Measurements from ENCODE around the gene TWIST2. TPM values are rescaled to one million over a fixed set of nuclear protein-coding genes. Genes with fewer than 3 reads are reported as not detected.

The TWIST2 gene
- total RNA-seq, 1 donor from 2014 or later = 18.6 TPM

DNA sequence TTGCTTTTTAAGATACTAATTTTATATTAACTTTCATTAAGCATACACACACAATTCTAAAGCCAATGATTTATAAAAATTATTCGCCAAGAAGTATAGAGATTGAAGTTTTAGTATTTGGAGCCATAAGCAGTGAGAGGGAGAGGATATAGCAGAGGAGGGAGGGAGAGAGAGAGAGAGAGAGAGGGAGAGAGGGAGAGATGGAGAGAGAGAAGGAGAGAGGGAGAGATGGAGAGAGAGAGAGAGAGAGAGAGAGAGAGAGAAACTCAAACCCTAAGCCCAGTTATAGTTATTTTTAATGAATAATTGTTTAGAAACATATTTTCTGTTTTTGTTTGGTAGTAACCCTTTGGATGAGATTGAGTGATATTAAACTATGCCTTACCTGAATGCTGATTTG is 5.3 kb downstream of the TWIST2 start:
- DNase-seq (ENCODE audit: low spot score in 2 of 2, unreplicated experiment in 2 of 2) = no peak
- H3K27ac Mint-ChIP-seq = no peak overlapping the region
- H3K4me3 Mint-ChIP-seq = no peak overlapping the region
- peaks cover 19% of the 10 kb centered on the region for H3K4me1 Mint-ChIP-seq
- no peaks in the 10 kb centered on the region for H3K9me3 Mint-ChIP-seq
- H3K36me3 Mint-ChIP-seq = no peaks in the 10 kb centered on the region
- TF ChIP-seq, protein P1, sequence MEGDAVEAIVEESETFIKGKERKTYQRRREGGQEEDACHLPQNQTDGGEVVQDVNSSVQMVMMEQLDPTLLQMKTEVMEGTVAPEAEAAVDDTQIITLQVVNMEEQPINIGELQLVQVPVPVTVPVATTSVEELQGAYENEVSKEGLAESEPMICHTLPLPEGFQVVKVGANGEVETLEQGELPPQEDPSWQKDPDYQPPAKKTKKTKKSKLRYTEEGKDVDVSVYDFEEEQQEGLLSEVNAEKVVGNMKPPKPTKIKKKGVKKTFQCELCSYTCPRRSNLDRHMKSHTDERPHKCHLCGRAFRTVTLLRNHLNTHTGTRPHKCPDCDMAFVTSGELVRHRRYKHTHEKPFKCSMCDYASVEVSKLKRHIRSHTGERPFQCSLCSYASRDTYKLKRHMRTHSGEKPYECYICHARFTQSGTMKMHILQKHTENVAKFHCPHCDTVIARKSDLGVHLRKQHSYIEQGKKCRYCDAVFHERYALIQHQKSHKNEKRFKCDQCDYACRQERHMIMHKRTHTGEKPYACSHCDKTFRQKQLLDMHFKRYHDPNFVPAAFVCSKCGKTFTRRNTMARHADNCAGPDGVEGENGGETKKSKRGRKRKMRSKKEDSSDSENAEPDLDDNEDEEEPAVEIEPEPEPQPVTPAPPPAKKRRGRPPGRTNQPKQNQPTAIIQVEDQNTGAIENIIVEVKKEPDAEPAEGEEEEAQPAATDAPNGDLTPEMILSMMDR (IDR thresholded peaks at IDR 0.05; ENCODE audit: unreplicated experiment) = no peak
- peaks cover 72% of the 10 kb centered on the region for H3K27me3 Mint-ChIP-seq (ENCODE audit: low read depth)

DNA sequence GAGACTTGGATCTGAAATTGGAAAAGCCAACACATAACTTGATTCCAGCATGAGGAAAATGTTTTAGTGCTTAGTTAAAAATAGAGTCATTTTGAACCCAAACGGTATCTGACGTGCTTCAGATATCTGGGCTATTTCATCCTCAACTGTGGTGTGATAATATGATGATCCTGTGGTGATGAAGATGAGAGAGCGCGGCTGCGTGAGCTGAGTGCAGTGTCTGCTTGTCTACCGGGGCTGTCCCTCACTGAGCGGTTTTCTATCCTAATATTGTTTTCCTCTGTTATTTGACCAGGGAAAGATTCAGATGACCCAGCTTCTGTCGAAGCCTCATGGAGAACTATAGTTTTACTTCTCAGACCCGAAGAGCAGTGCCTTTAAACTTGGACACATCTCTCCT is 5.8 kb downstream of the TWIST2 start:
- Mint-ChIP-seq H3K9me3 (no peaks in the 10 kb centered on the region), H3K27me3 (ENCODE audit: low read depth) (peaks cover 71% of the 10 kb centered on the region), H3K36me3 (no peaks in the 10 kb centered on the region), H3K27ac (peak overlapping the region; percentile 26), H3K4me3 (no peak overlapping the region), H3K4me1 (peaks cover 19% of the 10 kb centered on the region)
- TF ChIP-seq, protein P1 (IDR thresholded peaks at IDR 0.05; ENCODE audit: unreplicated experiment) = no peak
- no peak for DNase-seq (ENCODE audit: low spot score in 2 of 2, unreplicated experiment in 2 of 2)

DNA sequence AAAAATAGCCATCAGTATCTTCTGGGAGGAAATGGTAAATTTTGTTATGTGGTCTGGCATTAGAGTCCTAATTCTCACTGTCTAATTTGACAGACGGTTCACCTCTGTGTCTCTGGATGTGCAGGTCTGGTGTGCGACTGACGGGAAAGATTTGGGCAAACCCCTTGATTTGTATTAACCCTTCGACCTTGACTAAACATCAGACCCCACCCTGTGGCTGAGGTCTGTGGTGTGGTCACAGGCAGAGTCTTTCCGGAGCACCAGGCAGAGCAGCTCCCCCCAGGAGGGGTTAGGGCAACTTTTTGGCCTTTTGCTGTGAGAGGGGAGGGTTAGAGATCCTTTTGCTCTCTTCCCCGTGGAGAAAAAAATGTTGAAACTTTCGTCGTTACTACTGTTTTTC is 6.4 kb downstream of the TWIST2 start:
- Mint-ChIP-seq H3K27me3 (ENCODE audit: low read depth) (peaks cover 67% of the 10 kb centered on the region), H3K27ac (peak overlapping the region; percentile 50), H3K36me3 (no peaks in the 10 kb centered on the region), H3K4me1 (peaks cover 19% of the 10 kb centered on the region), H3K4me3 (no peak overlapping the region), H3K9me3 (no peaks in the 10 kb centered on the region)
- DNase-seq (ENCODE audit: low spot score in 2 of 2, unreplicated experiment in 2 of 2) = no peak
- TF ChIP-seq, protein P1 (IDR thresholded peaks at IDR 0.05; ENCODE audit: unreplicated experiment) = no peak

DNA sequence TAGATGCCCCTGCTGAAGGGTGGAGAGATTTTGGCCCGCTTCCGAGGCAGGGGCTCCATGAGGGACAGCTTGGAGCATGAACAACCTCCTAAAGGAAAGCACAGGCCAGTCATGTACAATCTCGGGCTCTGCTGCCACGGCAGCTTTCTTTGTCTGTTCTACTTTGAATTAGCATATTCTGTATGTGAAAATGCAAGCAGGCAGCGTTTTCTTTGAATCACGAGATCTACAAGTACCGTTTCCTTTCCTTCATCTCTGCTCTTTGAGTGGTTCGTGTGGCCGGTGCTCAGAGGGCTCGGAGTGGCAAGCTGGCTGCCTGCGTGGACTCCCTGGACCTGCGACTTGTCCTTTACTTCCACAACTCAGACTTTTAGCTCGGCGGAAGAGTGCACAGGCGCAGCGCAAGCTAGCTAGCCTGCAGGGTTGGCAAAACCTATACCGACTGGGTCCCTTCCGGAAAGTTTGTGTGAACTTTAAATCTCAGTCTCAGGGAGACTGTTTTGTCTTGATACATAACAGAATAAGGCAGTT is 6.9 kb downstream of the TWIST2 start:
- DNase-seq (ENCODE audit: low spot score in 2 of 2, unreplicated experiment in 2 of 2) = no peak
- no peaks in the 10 kb centered on the region for H3K9me3 Mint-ChIP-seq
- H3K27ac Mint-ChIP-seq = peak overlapping the region; percentile 50
- no peaks in the 10 kb centered on the region for H3K36me3 Mint-ChIP-seq
- no peak overlapping the region for H3K4me3 Mint-ChIP-seq
- peaks cover 64% of the 10 kb centered on the region for H3K27me3 Mint-ChIP-seq (ENCODE audit: low read depth)
- TF ChIP-seq, protein P1 (IDR thresholded peaks at IDR 0.05; ENCODE audit: unreplicated experiment) = no peak
- peaks cover 19% of the 10 kb centered on the region for H3K4me1 Mint-ChIP-seq

DNA sequence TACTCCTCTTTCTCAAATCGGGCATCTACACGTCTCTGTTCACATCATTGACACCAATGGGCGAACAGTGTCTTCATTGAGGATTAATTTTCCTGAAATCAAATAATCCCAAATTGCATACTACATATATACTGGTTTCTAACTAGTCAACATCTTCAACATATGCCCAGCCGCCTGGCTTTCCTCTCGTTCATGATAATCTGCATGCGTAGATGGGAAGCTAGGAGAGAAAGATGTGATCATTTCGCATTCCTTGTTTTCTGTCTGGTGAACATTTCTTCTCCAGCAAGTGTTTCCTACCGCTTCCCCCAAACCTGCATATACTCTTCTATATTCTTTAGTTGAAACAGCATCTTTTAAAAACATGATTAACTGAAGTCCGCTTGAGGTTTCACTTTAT is 7.4 kb downstream of the TWIST2 start:
- H3K36me3 Mint-ChIP-seq = no peaks in the 10 kb centered on the region
- peaks cover 59% of the 10 kb centered on the region for H3K27me3 Mint-ChIP-seq (ENCODE audit: low read depth)

More for the DNA sequence above, 7.4 kb downstream of the TWIST2 start:
- Mint-ChIP-seq H3K4me1 (peaks cover 17% of the 10 kb centered on the region), H3K27ac (no peak overlapping the region), H3K9me3 (no peaks in the 10 kb centered on the region), H3K4me3 (no peak overlapping the region)
- DNase-seq (ENCODE audit: low spot score in 2 of 2, unreplicated experiment in 2 of 2) = no peak
- TF ChIP-seq, protein P1 (IDR thresholded peaks at IDR 0.05; ENCODE audit: unreplicated experiment) = no peak
